WTC11 (cell line): ENCODE results near the gene STX19. TPM values are rescaled to one million over a fixed set of nuclear protein-coding genes. Genes with fewer than 3 reads are reported as not detected.

Experiments
- ATAC-seq: fragments of 200-7000 bp; cut with Tn5 transposase; 2 replicates; pipeline ENCODE4 v1.10.0; 2021; ENCODE audit warnings: mild to moderate bottlenecking, moderate library complexity
- CTCF ChIA-PET: fragments of 300-600 bp; sonication (Branson Sonifier 250); formaldehyde crosslinking; loops from one replicate; lab custom pipeline; 2021; ENCODE audit warnings: antibody characterized with exemption; lab: Charles Lee
- POLR2A ChIA-PET: fragments of 350-600 bp; sonication (Branson Sonifier 250); formaldehyde crosslinking; loops from one replicate; lab custom pipeline; 2021; ENCODE audit warnings: antibody characterized with exemption; lab: Charles Lee
- DNase-seq: peaks from one replicate; pipeline ENCODE4 v3.0.0; 2021; ENCODE audit warnings: low spot score
- H3K27ac Mint-ChIP-seq: 2 replicates; pipeline ENCODE4 v1.8.0; 2021; ENCODE audit warnings: mixed read lengths
- H3K27me3 Mint-ChIP-seq: 2 replicates; pipeline ENCODE4 v1.8.0; 2021; ENCODE audit warnings: low read depth, mild to moderate bottlenecking, moderate library complexity, mixed read lengths
- H3K36me3 Mint-ChIP-seq: 2 replicates; pipeline ENCODE4 v1.8.0; 2021; ENCODE audit warnings: mixed read lengths
- H3K4me1 Mint-ChIP-seq: 2 replicates; pipeline ENCODE4 v1.8.0; 2022; ENCODE audit warnings: mixed read lengths
- H3K4me3 Mint-ChIP-seq: 2 replicates; pipeline ENCODE4 v1.8.0; 2021; ENCODE audit warnings: mild to moderate bottlenecking, moderate library complexity, mixed read lengths
- H3K9me3 Mint-ChIP-seq: 2 replicates; pipeline ENCODE4 v1.8.0; 2021; ENCODE audit warnings: mixed read lengths
- CDX4 ChIP-seq: fragments of 250-450 bp; sonication (Bioruptor Pico); IDR thresholded peaks from 2 replicates; pipeline ENCODE4 v1.9.0; 2021; ENCODE audit warnings: moderate library complexity, mild to moderate bottlenecking, inconsistent platforms, borderline replicate concordance
- FOXK1 ChIP-seq: sonication (generic); formaldehyde crosslinking; IDR thresholded peaks from 2 replicates; pipeline ENCODE4 v1.8.0; 2022; ENCODE audit warnings: mild to moderate bottlenecking, moderate library complexity, missing genetic modification reagents
- HMGA2 ChIP-seq: fragments of 250-450 bp; sonication (Bioruptor Pico); IDR thresholded peaks from 2 replicates; pipeline ENCODE4 v1.4.0; 2021; ENCODE audit warnings: mild to moderate bottlenecking, moderate library complexity
- NFATC4 ChIP-seq: fragments of 250-450 bp; sonication (Bioruptor Pico); IDR thresholded peaks from 2 replicates; pipeline ENCODE4 v1.9.0; 2021; ENCODE audit warnings: mild to moderate bottlenecking
- NFE2L1 ChIP-seq: sonication (generic); formaldehyde crosslinking; IDR thresholded peaks from 2 replicates; pipeline ENCODE4 v1.8.1; 2023; ENCODE audit warnings: missing genetic modification reagents
- NFYB ChIP-seq: sonication (generic); formaldehyde crosslinking; conservative IDR thresholded peaks from 2 replicates; pipeline ENCODE4 v1.8.0; 2022; ENCODE audit warnings: low read depth, missing genetic modification reagents
- RORB ChIP-seq: fragments of 250-450 bp; sonication (Bioruptor Pico); IDR thresholded peaks from 2 replicates; pipeline ENCODE4 v1.9.0; 2021; ENCODE audit warnings: mild to moderate bottlenecking
- SMAD4 ChIP-seq: sonication (generic); formaldehyde crosslinking; IDR thresholded peaks from 2 replicates; pipeline ENCODE4 v1.8.0; 2022; ENCODE audit warnings: mild to moderate bottlenecking, missing genetic modification reagents
- USF1 ChIP-seq: sonication (generic); formaldehyde crosslinking; IDR thresholded peaks from 2 replicates; pipeline ENCODE4 v1.8.0; 2022; ENCODE audit warnings: mild to moderate bottlenecking, missing genetic modification reagents
- ZBTB43 ChIP-seq: sonication (generic); formaldehyde crosslinking; IDR thresholded peaks from 2 replicates; pipeline ENCODE4 v1.8.1; 2023; ENCODE audit warnings: mild to moderate bottlenecking, missing genetic modification reagents
- ZMAT4 ChIP-seq: fragments of 250-450 bp; sonication (Bioruptor Pico); IDR thresholded peaks from 2 replicates; pipeline ENCODE4 v1.9.0; 2021; ENCODE audit warnings: mild to moderate bottlenecking
- ZNF121 ChIP-seq: sonication (generic); formaldehyde crosslinking; IDR thresholded peaks from 2 replicates; pipeline ENCODE4 v1.8.0; 2023; ENCODE audit warnings: missing genetic modification reagents
- ZNF219 ChIP-seq: sonication (generic); formaldehyde crosslinking; IDR thresholded peaks from 2 replicates; pipeline ENCODE4 v1.8.0; 2023; ENCODE audit warnings: missing genetic modification reagents, mild to moderate bottlenecking, borderline replicate concordance
- ZNF263 ChIP-seq: sonication (generic); formaldehyde crosslinking; IDR thresholded peaks from 2 replicates; pipeline ENCODE4 v1.8.1; 2022; ENCODE audit warnings: low read depth, mild to moderate bottlenecking, moderate library complexity, missing genetic modification reagents
- ZNF425 ChIP-seq: fragments of 250-450 bp; sonication (Bioruptor Pico); conservative IDR thresholded peaks from 2 replicates; pipeline ENCODE4 v1.9.0; 2021; ENCODE audit warnings: mild to moderate bottlenecking
- total RNA-seq: library from RNA; stranded (reverse); gene quantifications from 3 replicates; pipeline ENCODE4 v1.2.3, GENCODE V29; 2021
- TF ChIP-seq, protein P1 (sequence below): sonication (generic); formaldehyde crosslinking; IDR thresholded peaks from 2 replicates; pipeline ENCODE4 v1.8.1; 2023; ENCODE audit warnings: mild to moderate bottlenecking, missing genetic modification reagents
- TF ChIP-seq, protein P2 (sequence below): sonication (generic); formaldehyde crosslinking; IDR thresholded peaks from 2 replicates; pipeline ENCODE4 v1.8.1; 2022; ENCODE audit warnings: low read depth, mild to moderate bottlenecking, moderate library complexity, missing genetic modification reagents, borderline replicate concordance
- TF ChIP-seq, protein P3 (sequence below): fragments of 250-450 bp; sonication (Bioruptor Pico); IDR thresholded peaks from 2 replicates; pipeline ENCODE4 v1.9.0; 2021; ENCODE audit warnings: mild to moderate bottlenecking

The STX19 gene
- total RNA-seq, 1 experiment from 2014 or later = not detected

DNA sequence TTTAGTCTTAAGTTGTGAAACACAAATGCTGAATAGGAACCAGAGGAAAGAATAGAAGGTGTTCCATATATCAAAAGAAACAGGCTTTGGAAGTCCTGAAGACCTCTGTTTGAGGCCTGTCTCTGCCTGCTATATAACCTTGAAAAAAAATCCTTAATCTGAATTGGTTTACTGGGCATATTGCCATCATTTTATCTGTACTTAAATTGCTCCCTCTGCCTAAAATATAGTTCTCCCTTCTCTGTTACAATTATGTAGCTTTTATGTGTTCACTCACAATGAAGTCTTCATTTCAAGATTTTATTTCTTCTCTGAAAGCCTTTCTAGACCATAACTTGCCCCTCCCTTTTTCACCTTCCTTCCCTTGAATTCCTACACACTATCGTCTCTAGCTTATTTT, 27.2 kb downstream of the STX19 start (continued):
- TF ChIP-seq SMAD4 (CRISPR knock-in tag) (no peak), ZNF121 (CRISPR knock-in tag) (no peak), ZNF263 (CRISPR knock-in tag) (no peak)
- TF ChIP-seq, protein P1, sequence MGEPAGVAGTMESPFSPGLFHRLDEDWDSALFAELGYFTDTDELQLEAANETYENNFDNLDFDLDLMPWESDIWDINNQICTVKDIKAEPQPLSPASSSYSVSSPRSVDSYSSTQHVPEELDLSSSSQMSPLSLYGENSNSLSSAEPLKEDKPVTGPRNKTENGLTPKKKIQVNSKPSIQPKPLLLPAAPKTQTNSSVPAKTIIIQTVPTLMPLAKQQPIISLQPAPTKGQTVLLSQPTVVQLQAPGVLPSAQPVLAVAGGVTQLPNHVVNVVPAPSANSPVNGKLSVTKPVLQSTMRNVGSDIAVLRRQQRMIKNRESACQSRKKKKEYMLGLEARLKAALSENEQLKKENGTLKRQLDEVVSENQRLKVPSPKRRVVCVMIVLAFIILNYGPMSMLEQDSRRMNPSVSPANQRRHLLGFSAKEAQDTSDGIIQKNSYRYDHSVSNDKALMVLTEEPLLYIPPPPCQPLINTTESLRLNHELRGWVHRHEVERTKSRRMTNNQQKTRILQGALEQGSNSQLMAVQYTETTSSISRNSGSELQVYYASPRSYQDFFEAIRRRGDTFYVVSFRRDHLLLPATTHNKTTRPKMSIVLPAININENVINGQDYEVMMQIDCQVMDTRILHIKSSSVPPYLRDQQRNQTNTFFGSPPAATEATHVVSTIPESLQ (CRISPR knock-in tag) = no peak
- TF ChIP-seq, all 79 proteins: peak for 0

- Mint-ChIP-seq H3K4me1 (peaks cover 7% of the 10 kb centered on the region), H3K27ac (no peak overlapping the region), H3K4me3 (no peak overlapping the region), H3K36me3 (peaks cover 3% of the 10 kb centered on the region; the same call in 1 of the 2 replicates), H3K9me3 (no peaks in the 10 kb centered on the region), H3K27me3 (no peaks in the 10 kb centered on the region)
- TF ChIP-seq, protein P2, sequence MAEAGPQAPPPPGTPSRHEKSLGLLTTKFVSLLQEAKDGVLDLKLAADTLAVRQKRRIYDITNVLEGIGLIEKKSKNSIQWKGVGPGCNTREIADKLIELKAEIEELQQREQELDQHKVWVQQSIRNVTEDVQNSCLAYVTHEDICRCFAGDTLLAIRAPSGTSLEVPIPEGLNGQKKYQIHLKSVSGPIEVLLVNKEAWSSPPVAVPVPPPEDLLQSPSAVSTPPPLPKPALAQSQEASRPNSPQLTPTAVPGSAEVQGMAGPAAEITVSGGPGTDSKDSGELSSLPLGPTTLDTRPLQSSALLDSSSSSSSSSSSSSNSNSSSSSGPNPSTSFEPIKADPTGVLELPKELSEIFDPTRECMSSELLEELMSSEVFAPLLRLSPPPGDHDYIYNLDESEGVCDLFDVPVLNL (CRISPR knock-in tag) = no peak
- TF ChIP-seq, protein P1 (CRISPR knock-in tag) = no peak
- TF ChIP-seq NFYB (CRISPR knock-in tag) = no peak
- no peak for TF ChIP-seq ZNF219 (CRISPR knock-in tag)
- no peak for TF ChIP-seq NFE2L1 (CRISPR knock-in tag)
- TF ChIP-seq ZBTB43 = no peak
- TF ChIP-seq, protein P3, sequence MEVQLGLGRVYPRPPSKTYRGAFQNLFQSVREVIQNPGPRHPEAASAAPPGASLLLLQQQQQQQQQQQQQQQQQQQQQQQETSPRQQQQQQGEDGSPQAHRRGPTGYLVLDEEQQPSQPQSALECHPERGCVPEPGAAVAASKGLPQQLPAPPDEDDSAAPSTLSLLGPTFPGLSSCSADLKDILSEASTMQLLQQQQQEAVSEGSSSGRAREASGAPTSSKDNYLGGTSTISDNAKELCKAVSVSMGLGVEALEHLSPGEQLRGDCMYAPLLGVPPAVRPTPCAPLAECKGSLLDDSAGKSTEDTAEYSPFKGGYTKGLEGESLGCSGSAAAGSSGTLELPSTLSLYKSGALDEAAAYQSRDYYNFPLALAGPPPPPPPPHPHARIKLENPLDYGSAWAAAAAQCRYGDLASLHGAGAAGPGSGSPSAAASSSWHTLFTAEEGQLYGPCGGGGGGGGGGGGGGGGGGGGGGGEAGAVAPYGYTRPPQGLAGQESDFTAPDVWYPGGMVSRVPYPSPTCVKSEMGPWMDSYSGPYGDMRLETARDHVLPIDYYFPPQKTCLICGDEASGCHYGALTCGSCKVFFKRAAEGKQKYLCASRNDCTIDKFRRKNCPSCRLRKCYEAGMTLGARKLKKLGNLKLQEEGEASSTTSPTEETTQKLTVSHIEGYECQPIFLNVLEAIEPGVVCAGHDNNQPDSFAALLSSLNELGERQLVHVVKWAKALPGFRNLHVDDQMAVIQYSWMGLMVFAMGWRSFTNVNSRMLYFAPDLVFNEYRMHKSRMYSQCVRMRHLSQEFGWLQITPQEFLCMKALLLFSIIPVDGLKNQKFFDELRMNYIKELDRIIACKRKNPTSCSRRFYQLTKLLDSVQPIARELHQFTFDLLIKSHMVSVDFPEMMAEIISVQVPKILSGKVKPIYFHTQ (CRISPR knock-in tag) = no peak
- no peak for TF ChIP-seq ZNF425 (CRISPR knock-in tag)
- TF ChIP-seq CDX4 (CRISPR knock-in tag) = no peak
- TF ChIP-seq FOXK1 (CRISPR knock-in tag) = no peak
- no peak for TF ChIP-seq NFATC4 (CRISPR knock-in tag)
- no peak for TF ChIP-seq ZNF263 (CRISPR knock-in tag)
- no peak for TF ChIP-seq HMGA2
- no peak for TF ChIP-seq ZMAT4 (CRISPR knock-in tag)
- no peak for TF ChIP-seq RORB (CRISPR knock-in tag)
- no peak for TF ChIP-seq USF1 (CRISPR knock-in tag)
- ATAC-seq = no peak
- ChIA-PET POLR2A (no interaction called here), CTCF (interaction anchor here (1.6 kb wide), 1 partner anchor 75 kb away, joined by 5 read pairs; no protein-coding TSS in a partner anchor)
- no peak for DNase-seq
These were observed 34.3 kb downstream of the STX19 start for GRCh38 chr3:93994056-93994455.
